GM19372 (cell line): Measurements from ENCODE around the gene ADAM11.
"Not testable (repeated sequence)": the region's sequence is repeated elsewhere in the genome, so short reads cannot be mapped to it uniquely, and the experiment has no call there.

Experiments used
- ATAC-seq: cut with Tn5 transposase; IDR thresholded peaks from one replicate; pipeline ENCODE4 v1.9.1; 2021; ENCODE audit warnings: mild to moderate bottlenecking, low read depth, moderate library complexity; ENCODE audit not compliant: unreplicated experiment

ADAM11 gene

DNA sequence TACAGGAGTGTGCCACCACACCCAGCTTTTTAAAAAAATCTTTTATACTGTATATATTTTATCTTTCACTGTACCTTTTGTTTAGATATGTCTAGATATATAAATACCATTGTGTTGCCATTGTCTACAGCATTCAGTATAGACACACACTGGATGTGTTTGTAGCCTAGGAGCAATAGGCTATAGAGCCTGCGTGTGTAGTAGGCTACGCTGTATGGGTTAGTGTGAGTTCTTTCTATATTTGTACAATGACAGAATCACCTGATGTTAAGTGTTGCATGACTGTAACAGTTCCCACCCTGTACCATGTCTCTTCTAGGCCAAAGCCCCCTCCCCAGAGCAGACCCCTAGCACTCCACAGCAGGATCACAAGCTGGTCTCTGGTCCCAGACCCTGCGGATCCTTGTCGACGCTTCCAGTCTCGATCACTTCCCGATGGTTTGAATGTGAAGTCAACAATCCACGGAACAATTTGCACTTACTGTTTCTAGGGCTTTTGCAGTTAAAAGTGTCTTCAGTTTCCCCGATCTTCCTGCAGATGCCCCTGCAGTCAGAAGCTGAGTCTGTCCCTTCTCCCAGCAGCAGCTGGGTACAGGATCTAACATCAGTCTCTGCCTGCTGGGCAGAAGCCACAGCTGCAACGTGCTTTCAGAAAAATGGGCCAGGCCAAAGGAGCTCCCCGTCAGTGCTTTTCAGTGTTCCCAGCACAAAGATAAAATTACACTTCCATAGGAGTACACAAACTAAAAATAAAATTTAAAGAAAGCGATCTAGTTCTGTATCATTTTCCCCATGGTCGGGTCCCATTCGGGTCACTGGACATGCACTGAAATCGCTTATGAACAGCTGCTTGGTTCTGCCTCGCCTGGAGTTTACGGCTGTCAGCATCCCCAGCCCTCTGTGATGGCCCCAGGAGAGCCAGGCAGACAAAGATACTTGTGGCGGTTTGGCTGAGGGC, 35.4 kb downstream of the ADAM11 start:
- ATAC-seq: no peak

DNA sequence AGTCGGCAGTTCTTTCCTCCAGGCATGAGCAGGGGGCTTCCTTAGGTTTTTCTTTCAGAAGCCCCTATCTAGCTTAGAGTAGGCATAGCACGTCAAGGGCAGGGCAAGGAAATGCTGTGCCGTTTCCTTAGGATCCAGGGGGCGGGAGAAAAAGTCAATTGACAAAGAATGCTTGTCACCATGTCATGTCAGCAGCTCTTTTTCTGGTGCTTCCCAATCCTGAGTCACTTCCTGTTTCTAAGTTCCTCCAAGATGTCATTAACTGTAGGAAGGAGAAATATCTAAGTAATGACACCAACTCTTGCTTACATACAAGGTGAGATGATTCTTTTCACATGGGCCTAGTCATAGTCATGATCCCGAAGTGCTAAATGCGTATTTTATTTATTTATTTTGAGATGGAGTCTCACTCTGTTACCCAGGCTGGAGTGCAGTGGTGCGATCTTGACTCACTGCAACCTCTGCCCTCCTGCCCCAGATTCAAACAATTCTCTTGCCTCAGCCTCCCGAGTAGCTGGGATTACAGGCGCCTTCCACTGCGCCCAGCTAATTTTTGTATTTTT, 36.1 kb downstream of the ADAM11 start:
- no peak for ATAC-seq

DNA sequence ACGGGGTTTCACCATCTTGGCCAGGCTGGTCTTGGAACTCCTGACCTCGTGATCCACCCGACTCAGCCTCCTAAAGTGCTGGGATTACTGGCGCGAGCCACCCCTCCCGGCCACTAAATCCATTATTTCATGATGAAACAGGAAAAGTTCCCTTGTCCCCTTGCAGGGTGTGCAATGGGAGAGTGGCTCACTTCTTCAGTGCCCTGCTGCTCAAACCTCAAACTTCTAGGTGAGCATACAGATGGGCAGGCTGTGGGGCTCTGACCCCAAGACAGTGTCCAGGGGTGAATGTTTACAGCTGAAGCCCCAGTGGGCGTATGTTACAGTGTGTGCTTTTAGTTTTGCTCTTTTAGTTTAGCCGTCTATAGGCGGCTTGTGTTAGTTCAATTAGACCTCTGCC, 36.6 kb downstream of the ADAM11 start:
- ATAC-seq: no peak

DNA sequence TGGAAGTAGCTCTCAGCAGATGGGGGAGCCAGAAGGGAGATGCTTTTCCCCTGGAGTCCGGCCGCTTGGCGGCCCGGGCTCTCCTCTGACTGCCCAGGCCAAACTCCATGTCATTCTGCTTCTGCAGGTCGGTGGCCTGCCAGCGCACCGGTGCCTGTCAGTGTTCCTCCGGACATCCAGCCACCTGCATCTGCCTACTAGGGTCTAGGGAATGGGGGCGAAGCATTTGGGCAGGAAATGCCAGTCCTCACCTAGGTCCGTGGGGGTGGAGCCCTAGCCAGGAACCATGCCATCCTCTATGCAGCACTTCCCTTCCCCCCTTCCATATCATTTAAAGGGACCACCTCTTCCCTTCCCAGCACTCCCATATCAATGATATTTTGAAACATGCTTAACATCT, 37.1 kb downstream of the ADAM11 start:
- ATAC-seq: no peak

DNA sequence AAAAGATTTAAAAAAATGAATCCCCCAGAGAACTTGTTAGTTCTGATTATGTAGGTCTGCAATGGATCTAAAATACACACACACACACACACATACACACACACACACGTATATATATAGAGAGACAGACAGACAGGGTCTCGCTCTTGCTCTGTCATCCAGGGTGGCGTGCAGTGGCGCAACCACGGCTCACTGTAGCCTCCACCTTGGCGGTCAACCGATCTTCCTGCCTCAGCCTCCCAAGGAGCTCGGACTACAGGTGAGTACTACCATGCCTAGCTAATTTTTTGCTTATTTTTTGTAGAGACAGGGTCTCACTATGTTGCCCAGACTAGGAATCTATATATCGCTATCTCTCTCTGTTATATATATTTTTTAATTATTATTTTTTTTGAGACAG, 37.9 kb downstream of the ADAM11 start:
- no peak for ATAC-seq

DNA sequence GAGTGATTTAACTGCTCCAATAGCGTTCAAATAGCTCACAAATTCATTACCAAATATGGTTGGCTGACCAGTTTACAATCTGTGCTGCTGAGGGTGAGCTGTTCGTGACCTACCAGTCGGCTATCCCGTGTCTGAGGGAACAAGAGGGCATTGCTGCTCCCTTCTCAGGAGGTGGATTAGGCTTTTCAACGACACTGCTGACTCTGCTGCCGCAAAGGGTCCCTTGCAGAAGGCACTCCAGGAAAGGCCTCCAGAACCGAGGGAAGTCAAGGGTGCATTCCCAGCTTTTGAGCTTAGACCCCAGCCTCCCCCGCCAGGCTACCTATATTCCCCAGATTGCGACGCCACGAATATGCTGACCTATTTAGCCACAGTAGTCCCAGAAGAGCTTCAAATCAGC, 39.0 kb downstream of the ADAM11 start:
- ATAC-seq: no peak

DNA sequence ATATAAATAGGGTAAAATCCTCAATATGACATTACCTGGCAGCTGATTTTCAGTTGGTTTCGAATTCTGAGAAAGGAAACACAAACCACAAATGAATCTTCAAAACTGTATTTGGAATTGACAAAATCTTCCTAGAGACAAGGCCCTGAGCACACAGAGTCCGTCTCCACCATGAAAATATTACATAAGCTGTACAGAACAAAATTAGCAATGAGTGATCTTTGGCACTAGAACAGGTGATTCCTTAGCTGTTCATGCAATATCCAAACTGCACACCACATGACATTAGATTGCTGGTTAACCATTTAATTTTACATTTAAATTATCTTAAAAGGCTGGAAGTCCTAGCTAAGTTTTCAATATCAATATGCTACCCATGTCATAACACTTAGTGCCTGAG, 39.6 kb downstream of the ADAM11 start:
- ATAC-seq: no peak

DNA sequence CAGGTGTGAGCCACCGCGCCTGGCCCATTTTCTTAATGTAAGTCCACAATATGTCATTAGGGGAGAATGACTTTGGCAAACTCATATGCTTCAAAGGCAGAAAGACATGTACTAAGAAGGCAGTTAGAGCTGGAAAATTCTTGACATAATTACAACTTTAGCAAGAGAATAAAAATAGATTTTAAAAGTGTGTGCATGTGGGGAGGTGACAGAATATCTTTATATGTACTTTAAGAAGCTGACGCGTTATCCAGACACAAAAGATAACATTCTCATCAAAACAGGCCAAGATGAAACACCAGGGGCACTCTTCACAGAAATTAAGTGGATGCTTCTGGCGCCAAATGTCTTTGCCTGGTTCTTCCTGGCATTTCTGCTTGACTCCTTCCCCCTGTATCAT, 43.1 kb downstream of the ADAM11 start:
- no peak for ATAC-seq

DNA sequence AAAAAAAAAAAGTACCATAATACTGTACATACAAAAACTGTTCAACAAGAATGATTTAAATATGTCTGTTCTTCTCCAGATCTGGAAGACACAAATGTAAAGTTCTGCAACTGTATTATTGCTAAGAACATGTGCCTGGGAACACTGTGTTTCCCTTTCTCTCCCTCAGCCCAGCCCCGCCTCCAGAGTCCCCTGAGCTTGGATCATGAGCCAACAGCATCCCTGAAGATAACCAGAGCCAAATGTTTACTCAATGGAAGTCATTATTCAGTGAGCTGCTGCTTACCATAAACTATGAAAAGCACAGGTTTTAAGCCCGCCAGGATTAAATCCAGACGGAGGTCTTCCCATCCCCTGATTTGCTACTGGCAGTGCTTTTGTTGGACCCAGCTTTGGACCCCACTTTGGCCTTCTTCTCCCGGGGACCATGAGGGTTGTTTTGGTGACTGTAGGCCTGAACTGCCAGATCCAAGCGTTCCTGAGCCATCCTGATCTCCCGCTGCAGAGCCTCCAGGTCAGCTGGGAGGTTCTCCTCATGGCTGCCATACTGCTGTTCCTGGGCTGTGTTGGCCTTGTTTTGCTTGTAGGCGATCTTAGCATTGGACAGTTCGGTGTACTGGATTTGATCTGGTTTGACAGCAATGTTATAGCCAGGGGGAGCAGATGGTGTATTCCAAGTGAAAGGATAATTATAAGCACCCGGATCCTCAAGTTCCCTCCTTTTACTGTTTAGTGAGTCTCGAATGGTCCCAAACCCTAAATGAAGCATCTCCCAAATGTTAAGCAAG, 45.7 kb downstream of the ADAM11 start:
- no peak for ATAC-seq

DNA sequence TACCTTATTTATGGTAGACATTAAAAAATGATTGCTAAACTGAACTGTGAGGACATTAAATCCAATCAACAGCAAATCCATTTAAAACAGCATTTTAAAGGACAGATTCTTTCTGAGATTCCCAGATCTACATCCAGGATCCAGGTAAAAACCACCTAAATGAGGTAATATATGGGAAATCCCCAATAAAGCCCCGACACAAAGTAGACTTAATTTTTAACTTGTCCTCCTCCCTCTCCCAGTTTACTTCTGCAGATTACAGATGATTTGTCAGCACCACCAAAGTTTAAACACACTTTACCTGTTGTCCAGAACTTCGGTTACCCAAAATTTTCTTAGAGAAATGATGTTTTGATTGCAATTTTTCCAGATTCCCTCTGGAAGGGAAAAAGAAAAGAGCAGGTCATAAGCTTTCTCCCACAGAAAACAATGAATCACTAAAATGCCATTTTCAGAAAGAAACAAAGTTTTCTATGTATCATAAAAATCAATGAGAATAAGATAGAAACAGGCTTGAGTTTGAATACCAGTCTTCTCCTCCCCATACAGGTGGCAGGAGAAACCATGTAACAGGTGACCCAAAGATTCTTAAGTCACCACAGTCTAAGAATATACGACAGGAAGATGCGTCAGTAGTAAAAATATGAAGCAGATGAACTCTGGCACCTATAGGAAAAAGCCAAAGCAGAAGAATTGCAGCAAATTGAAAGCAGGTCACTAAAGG, 48.5 kb downstream of the ADAM11 start:
- no peak for ATAC-seq

DNA sequence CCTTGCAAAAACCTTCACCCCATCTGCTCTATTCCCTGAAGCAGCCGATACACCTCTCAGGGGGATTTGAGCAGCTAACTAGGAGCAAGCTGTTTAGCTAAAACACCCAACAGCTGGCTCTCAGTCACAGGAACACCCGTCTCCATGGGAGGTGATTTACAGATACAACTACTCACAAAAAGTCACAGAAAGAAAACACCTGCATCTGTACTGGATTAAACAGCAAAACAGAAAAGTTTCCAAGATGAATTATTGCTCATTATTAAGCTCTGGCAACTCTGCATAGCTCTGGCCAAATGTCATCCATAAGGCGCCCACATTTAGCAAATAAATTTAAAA, 49.0 kb downstream of the ADAM11 start:
- no peak for ATAC-seq

DNA sequence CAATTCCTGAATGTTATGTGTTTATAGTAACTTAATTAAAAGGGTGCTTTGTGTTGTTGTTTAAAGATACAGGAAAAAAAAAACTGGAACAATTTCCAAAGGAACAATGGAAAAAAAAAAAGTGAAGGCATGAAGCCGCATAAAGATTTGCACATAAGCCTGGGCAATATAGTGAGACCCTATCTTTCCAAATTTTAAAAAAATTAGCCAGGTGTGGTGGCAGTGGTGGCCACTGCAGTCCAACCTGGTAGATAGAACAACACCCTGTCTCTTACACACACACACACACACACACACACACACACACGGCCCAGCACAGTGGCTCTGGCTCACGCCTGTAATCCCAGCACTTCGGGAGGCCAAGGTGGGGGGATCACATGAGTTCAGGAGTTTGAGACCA, 49.4 kb downstream of the ADAM11 start:
- ATAC-seq: no peak

DNA sequence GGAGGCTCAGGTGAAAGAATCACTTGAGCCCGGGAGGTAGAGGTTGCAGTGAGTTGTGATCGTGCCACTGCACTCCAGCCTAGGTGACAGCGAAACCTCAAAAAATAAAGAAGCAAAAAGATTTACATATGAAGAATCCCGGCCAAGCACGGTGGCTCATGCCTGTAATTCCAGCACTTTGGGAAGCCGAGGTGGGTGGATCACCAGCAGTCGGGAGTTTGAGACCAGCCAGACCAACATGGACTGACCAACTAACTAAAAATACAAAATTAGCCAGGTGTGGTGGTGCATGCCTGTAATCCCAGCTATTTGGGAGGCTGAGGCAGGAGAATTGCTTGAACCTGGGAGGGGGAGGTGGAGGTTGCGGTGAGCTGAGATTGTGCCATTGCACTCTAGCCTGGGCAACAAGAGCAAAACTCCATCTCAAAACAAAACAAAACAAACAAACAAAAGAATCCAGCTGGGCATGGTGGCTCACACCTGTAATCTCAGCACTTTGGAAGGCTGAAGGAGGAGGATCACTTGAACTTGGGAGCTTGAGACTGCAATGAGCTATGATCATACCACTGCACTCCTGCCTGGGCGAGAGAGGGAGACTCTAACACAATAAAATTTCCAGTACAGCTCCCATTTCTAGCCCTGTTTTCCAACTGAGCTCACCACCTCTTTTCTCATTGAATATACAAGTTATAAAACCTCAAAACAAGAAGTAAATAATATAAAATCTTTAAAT, 50.0 kb downstream of the ADAM11 start:
- ATAC-seq: not testable (repeated sequence)

DNA sequence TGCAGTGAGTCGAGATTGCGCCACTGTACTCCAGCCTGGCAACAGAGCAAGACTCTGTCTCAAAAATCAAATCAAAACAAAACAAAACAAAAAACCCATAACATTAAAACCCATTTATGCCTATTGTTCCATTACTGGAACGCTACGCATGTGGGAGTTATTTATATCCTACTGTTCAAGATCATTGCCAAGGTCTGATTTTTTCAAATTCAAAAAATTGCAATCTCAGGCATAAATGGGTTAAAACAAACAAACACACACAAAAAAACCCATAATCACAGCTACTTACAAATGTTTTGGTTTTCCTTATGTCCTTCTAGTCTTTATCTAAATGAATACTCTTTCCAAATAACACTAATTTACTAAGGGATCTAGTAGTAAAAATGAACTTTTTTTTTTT, 53.5 kb downstream of the ADAM11 start:
- ATAC-seq: no peak

DNA sequence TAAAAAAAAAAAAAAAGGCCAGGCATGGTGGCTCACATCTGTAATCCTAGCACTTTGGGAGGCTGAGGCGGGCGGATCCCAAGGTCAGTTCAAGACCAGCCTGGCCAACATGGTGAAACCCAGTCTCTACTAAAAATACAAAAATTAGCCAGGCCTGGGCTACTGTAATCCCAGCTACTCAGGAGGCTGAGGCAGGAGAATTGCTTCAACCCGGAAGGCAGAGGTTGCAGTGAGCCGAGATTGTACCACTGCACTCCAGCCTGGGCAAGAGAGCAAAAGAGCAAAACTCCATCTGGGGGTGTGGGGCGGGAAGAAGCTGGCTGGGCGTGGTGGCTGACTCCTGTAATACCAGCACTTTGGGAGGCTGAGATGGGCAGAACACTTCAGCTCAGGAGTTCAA, 59.7 kb downstream of the ADAM11 start:
- not testable (repeated sequence) for ATAC-seq

DNA sequence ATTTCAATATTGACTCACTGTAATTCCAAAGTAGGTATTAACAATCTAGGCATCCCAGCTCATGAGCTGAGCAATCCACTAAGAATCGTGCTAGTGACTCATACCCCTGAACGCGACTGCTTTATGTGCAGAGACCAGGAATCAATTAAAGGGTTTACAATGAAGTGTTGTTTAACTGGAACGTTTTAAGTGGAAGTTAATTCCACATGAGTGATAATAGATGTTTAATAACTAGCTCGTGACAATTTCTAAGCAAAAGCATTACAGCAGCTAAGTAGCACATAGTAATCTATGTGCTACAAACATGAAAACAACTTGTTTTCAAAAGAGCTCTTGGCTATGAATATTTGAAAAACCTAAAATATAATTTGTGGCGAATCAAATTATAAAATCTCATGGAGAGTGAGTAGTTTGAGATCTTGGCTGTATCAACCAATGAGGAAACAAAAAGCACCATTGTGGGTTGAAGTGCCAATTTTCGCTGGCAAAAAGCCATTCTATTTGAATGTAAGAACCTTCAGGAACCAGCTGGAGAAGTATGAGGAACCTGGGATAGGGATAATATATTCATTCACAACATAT, 61.9 kb downstream of the ADAM11 start:
- no peak for ATAC-seq

DNA sequence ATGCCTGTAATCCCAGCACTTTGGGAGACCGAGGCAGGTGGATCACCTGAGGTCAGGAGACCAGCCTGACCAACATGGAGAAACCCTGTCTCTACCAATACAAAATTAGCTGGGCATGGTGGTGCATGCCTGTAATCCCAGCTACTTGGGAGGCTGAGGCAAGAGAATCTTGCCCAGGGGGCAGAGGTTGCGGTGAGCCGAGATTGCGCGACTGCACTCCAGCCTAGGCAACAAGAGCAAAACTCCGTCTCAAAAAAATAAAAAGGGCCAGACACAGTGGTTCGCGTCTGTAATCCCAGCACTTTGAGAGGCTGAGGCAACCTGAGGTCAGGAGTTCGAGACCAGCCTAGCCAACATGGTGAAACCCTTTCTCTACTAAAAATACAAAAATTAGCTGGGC, 66.4 kb downstream of the ADAM11 start:
- ATAC-seq: not testable (repeated sequence)

DNA sequence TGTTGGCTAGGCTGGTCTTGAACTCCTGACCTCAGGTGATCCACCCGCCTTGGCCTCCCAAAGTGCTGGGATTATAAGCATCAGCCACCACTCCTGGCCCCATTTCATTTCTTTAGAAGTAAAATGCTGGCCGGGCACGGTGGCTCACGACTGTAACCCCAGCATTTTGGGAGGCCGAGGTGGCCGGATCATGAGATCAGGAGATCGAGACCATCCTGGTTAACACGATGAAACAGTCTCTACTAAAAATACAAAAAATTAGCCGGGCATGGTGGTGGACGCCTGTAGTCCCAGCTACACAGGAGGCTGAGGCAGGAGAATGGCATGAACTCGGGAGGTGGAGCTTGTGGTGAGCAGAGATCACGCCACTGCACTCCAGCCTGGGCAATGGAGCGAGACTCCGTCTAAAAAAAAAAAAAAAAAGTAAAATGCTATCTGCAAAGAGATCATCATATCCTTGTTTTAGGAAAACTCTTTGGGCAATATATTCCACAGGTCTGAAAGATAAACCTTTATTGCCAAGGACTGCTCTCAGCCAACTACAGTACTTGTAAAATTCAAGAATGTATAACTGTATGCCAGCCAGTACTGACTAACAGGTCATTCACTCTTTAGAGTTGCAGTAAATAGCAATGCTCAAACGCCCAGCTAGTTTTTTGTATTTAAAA, 67.5 kb downstream of the ADAM11 start:
- no peak for ATAC-seq

DNA sequence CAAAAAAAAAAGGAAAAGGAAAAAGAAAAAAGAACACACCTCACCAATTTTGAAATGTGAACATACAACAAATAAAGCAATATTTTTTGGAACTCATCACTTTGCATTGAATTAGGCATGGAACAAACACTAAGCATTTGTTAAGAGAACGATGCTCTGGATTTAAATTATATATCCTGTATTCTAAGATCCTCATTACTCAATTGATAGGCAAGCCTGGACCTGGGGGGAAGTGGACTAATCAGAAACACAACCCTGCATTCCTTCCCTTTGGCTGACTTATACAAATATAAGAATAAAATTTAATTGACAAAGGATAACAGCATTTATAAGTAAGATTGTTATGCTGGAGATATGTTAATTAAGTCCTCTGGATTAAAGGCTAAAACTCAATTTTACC, 69.1 kb downstream of the ADAM11 start:
- no peak for ATAC-seq
